ENCODE measurements around the gene TMEM129.
A peak's percentile ranks its signal among the peaks of the same experiment; 100 is the strongest.

TMEM129 gene

DNA sequence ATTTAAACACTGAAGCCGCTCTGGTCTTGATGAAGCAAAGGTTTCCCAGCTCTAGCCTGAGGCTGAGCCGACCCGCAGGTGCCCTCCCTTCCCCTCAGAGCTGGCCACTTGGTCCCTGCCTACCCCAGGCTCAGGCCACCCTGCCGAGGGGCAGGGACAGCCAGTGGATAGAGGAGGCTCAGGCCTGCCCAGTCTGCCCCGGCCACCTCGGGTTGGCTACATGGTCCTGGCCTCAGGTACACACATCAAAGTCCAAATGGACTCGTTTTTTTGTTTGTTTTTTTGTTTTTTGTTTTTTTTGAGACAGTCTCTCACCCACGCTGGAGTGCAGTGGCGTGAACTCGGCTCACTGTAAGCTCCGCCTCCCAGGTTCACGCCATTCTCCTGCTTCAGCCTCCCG lies 24.0 kb upstream of the TMEM129 start:
- DNase-seq: no peak

DNA sequence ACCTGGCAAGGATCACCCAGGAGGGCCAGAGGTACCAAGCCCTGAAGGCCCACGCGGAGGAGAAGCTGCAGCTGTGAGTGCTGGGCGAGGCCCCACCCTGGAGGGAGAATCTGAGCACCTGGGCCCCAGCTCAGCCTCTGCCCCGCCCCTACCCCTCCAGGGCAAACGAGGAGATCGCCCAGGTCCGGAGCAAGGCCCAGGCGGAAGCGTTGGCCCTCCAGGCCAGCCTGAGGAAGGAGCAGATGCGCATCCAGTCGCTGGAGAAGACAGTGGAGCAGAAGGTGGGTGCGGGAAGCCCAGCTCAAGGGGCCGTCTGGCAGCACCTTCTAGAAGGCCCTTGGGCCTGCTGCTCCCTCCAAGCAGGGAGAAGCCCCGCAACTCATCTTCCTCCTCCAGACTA lies 23.4 kb upstream of the TMEM129 start:
- no peak for DNase-seq

DNA sequence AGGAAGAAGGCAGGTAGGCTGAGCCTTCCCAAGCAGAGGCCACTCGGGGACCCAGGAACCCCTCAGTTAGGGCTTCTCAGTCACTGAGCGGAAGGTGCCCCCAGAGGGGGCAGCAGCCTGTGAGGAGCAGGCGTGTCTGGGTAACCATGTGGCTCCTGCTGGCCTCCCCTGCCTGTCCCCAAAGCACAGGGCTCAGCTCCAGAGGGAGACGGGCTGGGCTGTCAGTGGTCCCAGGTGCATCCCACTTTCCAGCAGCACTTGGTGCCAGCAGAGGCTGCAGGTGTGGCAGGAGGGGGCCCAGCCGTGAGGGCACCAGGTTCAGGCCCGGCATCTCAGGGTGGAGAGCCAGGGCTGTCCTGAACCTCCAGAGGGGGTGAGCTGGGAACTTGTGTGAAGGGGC lies 22.9 kb upstream of the TMEM129 start:
- DNase-seq: no peak

DNA sequence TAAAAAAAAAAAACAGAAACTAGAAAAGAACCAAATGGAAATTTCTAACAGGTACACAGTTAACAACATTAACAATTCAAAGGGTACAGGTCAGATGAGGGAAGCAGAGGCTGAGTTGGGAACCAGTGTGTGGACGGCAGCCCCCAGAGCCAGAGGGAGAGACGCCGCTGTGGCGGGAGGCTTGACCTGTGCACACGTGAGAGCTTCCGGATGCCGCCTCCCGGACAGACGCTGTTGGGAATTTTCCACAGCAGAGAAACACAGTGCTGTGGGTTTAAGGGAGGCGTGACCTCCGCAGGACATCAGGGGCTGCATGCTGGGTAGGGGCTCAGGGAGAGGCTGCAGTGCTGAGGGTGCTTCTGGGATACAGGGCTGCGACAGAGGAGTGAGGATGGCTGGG lies 22.4 kb upstream of the TMEM129 start:
- DNase-seq: no peak

DNA sequence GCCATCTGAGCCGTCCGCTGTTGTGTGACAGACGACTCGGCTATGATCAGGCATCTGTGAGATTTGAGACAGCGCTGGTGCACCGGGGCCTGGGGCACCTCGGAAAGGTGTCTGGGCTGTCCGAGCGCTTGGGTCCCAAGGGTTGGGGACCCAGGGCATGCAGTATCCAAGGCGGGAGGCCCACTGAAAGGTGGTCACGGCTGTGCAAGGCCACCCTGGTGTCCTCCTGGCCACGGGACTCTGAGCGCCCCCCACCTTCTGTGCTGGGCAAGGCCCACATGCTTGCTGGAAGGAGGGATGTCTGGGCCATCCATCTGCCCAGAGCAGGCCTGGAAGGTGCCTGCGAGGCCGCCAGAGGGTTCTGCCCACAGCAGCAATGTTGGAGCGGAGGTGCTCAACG lies 20.1 kb upstream of the TMEM129 start:
- DNase-seq: no peak

DNA sequence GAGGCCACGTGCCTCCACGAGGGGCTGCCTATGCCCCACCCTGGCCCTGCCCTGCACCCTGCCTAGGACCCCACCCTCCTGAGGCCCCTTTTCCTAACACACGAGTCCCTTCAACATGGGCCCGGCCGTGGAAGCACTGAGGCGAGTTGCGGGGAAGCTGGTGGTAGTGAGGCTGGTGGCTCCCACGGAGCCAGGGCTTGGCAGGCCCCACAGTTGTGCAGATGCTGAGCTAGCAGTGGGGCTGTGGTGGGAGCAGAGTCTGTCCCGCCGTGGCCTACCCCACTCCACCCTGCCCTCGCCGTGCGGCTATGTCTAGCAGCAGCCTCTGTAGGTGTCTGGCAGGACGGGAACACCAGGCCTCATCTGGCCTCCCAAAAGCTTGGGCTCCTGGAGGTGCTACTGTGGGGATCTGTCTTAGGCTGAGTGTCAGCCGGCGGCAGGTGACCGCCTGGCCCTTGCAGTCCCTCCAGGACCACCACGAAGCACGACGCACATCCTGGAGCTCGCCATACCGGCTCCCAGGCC lies 19.0 kb upstream of the TMEM129 start:
- no peak for DNase-seq

DNA sequence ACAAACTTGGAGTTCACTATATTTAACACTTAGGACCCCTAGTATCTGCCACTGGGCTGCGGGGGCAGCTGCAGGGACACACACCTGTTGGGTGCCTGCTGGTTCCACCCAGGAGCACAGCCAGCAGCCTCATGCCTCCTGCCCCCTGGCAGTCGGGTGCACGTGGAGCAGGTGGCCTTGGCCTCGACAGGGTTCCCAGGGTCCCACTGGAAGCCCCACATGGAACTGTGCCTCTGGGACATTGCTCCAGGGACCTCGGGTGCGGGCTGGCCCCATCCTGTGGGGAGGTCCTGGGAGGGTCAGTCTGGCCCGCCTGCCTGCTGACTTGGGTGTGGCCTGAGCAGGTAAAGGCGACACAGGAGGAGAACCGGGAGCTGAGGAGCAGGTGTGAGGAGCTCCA lies 18.2 kb upstream of the TMEM129 start:
- no peak for DNase-seq

DNA sequence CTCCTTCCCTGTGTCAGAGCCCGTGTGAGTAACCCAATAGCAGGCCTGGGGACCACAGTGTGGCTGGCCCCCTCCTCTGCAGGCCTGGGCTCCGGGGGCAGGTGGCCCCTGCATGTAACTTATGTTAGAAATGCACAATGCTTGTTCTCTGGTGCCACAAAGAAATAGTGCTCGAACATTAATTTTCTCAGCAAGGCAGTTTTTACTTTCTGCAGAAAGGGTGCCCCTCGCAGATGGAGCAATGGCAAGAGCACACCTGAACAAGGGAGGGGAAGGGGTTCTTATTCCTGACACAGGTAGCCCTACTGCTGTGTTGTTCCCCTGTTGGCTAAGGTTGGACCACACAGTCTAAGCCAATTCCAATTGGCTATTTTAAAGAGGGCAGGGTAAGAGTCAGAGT lies 17.3 kb upstream of the TMEM129 start:
- no peak for DNase-seq

DNA sequence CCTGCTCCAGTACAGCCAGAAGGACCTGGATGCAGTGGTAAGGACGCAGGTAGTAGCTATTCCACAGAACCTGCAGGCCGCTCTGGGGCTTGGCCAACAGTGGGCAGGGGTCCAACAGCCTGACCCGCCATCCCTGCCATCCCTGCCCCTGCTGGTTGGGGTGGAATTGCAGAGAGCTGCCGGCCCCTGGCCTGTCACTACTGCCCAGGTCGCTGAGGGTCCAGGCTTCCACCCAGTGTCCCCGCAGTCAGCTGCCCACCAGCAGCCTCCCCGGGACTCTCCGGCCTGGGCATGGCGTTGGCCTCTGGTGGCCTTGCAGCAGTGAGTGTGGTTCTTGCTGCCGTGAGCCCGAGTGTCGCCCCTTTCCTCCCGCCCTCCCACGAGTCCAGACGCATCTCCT lies 16.5 kb upstream of the TMEM129 start:
- DNase-seq: no peak

DNA sequence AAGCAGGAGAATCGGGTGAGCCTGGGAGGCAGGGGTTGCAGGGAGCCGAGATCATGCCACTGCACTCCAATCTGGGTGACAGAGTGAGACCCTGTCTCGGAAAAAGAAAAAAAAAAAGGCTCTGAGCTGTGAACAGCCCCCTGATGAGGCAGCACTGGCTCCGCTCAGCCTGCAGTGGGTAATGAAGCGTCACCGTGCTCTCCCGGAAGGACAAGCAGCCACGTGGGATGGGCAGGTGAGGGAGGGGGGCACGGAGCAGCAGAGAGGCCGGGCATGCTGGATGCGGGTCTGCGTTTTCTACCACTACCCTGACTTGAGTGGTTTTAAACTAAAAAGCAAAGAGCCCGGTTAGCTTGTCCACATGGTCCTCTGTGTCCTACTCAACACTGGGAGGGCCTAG lies 15.7 kb upstream of the TMEM129 start:
- DNase-seq: no peak

DNA sequence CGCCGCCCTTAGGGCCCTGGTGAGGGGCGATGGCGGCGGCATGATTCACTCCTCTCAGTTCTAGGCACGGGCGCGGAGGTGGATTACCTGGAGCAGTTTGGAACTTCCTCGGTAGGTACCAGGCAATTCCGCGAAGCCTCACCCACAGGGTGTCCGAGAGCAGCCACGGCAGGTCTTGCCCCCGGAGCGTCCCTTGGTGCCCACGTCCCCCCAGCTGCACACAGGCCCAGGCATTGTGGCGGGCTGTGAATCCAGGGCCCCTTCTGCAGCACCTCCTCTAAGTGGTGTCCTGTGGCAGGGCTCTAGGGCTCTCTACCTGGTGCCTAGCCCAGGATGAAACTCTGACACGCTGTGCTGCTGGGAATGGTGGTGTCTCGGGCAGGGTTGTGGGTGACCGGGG lies 14.1 kb upstream of the TMEM129 start:
- no peak for DNase-seq

DNA sequence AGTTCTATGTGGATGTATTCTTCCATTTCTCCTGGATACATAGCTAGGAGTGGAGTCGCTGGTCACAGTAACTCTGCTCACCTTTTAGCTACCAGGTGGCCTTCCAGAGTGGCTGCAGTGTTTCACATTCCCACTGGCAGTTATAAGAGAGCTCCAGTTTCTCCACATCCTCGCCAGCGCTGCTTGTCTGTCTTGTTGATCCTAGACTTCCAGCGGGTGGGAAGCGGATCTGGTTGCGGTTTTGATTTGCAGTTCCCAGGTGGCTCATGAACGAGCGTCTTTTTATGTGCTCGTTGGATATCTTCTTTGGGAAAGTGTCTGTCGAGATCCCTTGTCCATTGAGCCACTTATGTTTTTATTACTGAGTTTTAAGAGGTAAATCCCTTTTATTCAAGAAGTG lies 11.8 kb upstream of the TMEM129 start:
- no peak for DNase-seq

DNA sequence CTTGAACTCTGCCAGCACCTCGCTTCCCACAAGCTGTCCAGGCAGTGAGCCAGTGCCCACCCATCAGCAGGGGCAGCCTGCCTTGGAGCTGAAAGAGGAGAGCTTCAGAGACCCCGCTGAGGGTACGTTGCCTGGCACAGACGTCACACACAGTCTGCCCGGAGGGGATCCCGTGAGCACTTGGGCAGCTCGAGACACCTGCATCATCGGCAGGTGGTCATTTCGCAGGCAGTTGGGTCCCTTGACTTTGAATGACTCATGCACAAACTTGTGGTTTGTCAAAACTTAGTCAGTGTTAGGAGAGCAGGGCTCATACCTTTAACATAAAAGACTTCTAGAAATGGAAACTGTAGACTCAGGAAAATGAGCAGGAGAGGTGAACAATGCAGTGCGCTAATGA lies 10.1 kb upstream of the TMEM129 start:
- no peak for DNase-seq

DNA sequence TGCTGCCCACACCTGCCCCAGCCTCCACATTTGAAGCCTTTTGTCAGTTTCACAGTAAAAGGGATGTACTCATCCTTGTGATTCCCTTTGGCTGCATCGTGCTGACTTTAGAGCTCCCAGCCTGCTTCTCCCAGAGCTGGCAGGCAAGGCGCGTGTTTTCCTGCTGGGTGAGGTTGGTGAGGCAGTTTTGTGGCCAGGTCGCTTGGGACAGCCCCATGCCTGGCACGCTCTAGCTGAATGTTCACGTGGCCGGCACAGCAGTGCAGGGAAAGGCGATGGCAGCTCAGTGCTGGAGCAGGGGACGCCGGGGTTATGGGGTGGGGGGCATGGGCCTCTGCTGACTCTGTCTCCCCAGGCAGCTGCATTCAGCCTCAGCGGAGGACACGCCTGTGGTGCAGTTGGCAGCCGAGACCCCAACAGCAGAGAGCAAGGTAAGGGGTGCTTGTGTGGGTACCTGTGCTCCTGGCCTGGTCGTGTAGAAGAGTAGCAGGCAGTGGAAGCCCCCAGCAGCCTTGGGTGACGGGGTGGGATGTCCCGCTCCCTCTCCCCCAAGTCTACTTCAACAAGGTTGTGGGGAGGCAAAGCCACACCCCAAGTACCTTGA lies 9.5 kb upstream of the TMEM129 start:
- DNase-seq: no peak

DNA sequence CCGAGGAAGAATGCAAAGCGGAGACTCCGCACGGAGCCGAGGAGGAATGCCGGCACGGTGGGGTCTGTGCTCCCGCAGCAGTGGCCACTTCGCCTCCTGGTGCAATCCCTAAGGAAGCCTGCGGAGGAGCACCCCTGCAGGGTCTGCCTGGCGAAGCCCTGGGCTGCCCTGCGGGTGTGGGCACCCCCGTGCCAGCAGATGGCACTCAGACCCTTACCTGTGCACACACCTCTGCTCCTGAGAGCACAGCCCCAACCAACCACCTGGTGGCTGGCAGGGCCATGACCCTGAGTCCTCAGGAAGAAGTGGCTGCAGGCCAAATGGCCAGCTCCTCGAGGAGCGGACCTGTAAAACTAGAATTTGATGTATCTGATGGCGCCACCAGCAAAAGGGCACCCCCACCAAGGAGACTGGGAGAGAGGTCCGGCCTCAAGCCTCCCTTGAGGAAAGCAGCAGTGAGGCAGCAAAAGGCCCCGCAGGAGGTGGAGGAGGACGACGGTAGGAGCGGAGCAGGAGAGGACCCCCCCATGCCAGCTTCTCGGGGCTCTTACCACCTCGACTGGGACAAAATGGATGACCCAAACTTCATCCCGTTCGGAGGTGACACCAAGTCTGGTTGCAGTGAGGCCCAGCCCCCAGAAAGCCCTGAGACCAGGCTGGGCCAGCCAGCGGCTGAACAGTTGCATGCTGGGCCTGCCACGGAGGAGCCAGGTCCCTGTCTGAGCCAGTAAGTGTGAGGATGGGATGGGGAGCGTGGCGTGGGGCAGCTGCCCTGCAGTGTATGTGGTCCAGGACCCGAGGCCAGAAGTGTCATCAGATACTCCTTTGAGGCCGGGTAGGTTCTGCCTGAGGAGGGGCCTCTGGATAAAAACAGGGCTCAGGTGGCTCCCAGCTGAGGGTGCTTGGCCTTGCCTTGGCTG lies 7.2 kb upstream of the TMEM129 start:
- DNase-seq: no peak

DNA sequence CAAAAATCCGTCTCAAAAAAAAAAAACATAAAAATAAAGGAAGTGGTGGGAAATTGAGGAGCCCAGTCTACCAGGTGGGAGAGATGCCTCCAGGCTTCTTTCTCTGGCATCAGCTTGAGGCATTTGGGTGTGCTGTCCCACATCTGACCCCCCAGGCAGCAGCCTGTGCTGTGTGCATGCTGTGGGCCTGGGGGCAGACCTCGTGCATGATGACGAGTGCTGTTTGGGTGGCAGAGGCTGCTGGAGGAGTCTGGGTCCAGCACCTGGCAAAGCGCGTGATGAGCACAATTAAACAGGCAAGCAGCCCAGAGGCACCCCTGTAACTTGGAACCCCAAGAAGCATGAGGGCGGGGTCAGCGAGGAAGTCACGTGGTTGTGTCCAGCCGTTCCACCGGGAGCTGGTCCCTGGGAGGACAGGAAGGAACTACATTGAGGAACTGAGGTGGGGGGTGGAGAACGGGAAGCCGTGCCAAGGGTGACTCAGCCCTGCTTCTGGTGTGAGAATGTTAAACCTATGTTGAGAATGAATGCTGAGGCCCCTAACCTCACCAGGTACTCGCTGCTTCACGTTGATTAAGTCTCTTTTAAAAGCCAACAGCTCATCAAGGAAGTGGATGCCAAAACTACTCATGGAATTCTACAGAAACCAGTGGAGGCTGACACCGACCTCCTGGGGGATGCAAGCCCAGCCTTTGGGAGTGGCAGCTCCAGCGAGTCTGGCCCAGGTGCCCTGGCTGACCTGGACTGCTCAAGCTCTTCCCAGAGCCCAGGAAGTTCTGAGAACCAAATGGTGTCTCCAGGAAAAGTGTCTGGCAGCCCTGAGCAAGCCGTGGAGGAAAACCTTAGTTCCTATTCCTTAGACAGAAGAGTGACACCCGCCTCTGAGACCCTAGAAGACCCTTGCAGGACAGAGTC lies 6.3 kb upstream of the TMEM129 start:
- peak in 3 of 51 donors; percentile 7 to 10 (median 7) for DNase-seq

DNA sequence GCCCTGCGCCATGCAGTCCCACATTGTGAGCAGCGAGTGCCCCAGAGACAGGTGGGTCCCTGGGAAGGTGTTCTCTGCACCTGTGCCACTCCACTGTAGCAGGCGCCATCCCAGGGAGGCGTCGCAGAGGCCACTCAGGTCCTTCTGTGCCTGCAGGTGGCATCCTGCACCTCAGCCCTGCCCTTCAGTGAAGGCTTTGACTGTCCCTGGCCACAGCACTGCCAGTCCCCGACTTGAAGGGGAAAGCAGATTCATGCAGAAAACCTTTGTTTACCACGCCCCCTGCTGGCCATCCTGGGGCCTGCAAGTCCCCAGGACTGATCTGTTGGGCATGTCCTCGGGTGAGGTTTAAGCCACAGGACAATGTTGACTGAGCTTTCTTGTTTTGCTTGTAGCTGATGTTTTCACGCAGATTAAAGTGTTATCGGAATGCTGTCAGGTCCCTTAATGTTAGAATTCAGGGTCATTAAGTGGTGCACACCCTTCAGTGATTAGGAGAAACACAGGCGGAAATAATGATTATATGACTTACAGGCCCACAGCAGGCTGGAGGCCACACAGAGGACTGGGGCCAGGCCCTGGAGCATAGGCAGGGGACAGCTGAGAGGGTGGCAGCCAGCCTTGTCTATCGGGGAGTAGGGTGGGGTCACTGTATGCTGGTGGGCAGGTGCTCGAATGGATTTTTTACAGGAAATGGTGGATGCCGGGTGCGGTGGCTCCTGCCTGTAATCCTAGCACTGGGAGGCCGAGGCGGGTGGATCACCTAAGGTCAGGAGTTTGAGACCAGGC lies 5.2 kb upstream of the TMEM129 start:
- DNase-seq: peak in 50 of 51 donors; percentile 33 to 98 (median 79)

DNA sequence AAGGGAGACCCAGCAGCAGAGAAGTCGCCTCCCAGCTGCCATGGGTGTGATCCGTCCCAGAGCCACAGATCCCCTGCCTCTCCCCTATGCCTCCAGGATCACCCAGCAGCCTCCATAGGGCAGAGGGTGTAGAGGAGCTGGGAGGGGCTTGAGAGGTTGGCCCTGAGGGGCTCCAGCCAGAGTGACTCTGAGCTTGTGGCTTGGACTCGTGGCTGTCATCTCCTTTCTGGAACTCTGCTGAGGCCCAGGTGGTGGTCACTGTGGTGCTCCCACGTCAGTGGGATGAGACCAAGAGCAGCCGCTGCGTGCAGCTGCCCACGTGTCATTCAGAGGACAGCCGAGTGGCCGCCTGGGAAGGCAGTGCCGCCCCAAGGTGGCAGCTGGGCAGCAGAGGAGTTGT lies 4.4 kb upstream of the TMEM129 start:
- no peak for DNase-seq

DNA sequence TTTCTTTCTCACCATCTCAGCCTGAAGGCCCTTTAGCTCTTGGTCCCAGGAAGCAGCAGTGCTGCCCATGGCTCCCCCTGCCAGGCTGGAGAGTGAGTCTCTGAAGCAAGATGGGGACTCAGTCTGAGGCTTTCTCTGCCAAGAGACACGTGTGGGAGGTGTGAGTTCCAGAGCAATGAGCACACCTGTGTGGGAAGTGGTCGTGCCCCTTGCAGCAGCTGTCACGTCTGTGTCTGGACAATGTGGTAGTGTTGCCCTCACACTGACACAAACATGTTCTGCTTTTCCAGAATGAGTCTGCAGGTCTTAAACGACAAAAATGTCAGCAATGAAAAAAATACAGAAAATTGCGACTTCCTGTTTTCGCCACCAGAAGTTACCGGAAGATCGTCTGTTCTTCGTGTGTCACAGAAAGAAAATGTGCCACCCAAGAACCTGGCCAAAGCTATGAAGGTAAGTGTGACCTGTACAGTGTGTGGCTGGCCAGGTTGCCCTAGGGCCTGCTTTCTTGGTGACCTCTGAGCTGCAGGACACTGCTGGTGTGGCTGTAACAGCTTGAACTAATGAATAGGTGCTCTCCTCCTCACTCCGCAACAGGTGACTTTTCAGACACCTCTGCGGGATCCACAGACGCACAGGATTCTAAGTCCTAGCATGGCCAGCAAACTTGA lies 2.1 kb upstream of the TMEM129 start:
- no peak for DNase-seq

DNA sequence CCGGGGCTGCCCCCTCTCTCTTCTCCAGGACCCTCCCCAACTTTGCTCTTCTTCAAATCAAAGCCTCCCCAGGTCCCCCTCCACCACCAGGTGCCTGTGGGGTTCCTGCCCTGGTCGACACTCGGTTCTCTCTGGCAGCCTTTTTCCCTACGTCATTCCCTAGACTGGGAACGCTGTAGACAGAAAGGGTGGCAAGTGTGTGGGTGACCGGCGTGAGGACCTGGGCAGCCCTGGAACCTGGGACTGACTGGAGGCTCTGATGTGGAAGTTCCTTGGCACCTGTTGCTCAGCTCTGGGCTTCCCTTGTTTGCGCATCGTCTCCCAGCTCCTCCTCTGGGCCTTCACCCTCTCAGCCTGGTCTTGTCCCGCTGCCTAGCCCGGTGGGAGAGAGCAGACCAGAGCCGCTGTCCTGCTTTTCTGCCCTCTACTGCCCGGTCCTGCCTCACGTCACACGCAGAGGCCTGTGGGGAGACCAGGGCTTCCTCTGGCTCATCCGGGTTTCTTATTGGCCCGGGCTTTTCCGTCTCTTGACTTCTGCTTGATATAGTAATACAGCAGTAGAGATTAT lies 1.5 kb upstream of the TMEM129 start:
- no peak for DNase-seq
